Neural cell (in vitro differentiated cells): ENCODE results near the gene PCDHB6.

Source experiments
- TF ChIP-seq, protein P1 (sequence below): fragments of 450-650 bp; IDR thresholded peaks from 2 replicates; pipeline ENCODE4 v1.5.1; 2014; ENCODE audit warnings: antibody characterized with exemption, mild to moderate bottlenecking, moderate library complexity; ENCODE audit not compliant: poor library complexity, severe bottlenecking
- TF ChIP-seq, protein P2 (sequence below): IDR thresholded peaks from 2 replicates; pipeline ENCODE4 v1.6.1; 2012; ENCODE audit warnings: borderline replicate concordance

DNA sequence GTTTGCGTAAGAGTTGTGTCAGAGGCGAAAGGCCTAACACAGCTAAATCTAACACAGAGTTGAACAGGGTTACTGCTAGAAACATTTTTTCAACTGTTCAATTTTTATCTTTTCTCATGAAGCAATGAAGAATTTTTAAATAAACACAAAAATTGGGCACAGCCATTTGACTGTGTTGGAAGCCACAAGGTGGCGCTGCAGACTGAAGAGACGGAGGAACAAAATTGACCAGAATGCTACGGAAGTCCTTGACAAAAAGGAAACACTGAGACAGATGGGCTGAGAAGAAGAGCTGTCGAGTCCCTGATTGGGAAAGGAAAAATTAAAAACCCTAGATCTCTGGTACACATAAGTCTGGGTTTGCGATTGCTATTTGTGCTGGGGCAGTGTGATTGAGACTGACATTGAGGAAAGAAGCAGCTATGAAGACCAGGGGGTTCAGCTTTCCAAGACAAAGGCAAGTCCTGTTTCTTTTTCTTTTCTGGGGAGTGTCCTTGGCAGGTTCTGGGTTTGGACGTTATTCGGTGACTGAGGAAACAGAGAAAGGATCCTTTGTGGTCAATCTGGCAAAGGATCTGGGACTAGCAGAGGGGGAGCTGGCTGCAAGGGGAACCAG, 37.1 kb downstream of the PCDHB6 start, which contains the start of gene PCDHB9:
- TF ChIP-seq, protein P1, sequence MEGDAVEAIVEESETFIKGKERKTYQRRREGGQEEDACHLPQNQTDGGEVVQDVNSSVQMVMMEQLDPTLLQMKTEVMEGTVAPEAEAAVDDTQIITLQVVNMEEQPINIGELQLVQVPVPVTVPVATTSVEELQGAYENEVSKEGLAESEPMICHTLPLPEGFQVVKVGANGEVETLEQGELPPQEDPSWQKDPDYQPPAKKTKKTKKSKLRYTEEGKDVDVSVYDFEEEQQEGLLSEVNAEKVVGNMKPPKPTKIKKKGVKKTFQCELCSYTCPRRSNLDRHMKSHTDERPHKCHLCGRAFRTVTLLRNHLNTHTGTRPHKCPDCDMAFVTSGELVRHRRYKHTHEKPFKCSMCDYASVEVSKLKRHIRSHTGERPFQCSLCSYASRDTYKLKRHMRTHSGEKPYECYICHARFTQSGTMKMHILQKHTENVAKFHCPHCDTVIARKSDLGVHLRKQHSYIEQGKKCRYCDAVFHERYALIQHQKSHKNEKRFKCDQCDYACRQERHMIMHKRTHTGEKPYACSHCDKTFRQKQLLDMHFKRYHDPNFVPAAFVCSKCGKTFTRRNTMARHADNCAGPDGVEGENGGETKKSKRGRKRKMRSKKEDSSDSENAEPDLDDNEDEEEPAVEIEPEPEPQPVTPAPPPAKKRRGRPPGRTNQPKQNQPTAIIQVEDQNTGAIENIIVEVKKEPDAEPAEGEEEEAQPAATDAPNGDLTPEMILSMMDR, result no peak
- TF ChIP-seq, protein P2, sequence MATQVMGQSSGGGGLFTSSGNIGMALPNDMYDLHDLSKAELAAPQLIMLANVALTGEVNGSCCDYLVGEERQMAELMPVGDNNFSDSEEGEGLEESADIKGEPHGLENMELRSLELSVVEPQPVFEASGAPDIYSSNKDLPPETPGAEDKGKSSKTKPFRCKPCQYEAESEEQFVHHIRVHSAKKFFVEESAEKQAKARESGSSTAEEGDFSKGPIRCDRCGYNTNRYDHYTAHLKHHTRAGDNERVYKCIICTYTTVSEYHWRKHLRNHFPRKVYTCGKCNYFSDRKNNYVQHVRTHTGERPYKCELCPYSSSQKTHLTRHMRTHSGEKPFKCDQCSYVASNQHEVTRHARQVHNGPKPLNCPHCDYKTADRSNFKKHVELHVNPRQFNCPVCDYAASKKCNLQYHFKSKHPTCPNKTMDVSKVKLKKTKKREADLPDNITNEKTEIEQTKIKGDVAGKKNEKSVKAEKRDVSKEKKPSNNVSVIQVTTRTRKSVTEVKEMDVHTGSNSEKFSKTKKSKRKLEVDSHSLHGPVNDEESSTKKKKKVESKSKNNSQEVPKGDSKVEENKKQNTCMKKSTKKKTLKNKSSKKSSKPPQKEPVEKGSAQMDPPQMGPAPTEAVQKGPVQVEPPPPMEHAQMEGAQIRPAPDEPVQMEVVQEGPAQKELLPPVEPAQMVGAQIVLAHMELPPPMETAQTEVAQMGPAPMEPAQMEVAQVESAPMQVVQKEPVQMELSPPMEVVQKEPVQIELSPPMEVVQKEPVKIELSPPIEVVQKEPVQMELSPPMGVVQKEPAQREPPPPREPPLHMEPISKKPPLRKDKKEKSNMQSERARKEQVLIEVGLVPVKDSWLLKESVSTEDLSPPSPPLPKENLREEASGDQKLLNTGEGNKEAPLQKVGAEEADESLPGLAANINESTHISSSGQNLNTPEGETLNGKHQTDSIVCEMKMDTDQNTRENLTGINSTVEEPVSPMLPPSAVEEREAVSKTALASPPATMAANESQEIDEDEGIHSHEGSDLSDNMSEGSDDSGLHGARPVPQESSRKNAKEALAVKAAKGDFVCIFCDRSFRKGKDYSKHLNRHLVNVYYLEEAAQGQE, result no peak
